Embryonic facial prominence (tissue), 1 donor: ENCODE measurements around the gene TFEB.

Experiments
- DNase-seq: peaks from one replicate; pipeline ENCODE4 v3.0.0-alpha.2; 2016; ENCODE audit errors: extremely low spot score

Gene TFEB

GRCh38 chr6:41638935-41639808, 96.2 kb downstream of the TFEB start:
- peak; percentile 59 for DNase-seq

DNA sequence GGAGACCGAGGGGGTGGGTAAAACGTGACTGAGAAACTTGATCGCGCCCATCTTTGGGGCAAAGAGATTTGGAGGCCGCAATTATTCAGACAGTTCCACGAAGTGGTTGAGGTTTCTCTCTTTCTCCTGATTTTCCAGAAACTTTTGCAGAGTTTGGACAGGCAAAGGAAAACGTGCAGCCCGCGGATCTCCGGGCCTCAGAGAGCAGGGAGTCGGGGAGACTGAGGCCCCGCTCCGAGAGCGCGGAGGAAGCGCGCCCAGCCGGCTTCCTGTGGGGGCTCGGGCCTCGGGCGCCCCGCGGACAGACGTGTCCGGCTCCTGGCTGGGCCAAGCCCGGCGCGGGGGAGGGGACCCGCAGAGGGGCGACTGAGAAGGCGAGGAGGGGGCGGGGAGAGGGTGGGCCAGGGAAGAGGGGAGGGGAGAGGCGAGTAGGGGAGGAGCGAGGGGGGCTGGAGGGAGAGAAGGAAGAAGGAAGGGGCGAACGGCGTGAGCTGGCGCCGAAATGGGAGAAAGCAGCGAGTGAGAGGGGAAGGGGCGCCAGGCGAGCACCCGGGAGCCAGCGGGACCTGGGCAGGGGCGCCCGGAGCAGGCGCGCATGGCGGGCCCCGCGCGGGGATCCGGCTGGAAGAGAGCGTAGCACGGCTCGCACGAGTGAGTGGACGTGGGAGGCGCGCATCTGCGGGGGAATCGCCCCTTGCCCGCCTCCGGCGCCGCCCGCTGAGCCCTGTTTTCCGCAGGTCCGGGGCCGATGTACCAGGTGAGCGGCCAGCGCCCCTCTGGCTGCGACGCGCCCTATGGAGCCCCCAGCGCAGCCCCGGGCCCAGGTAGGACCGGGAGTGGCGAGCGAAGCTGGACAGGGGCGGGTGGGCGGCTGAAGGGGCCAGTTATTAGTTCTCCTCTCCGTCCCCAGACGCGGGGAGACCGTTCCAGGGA, 97.1 kb downstream of the TFEB start, which contains the start of gene MDFI:
Gene MDFI (plus strand): TSS at position 467 of the 933 bp plus-strand sequence. CDS start 282 bp downstream, at position 749.
- peak; percentile 68 for DNase-seq

DNA sequence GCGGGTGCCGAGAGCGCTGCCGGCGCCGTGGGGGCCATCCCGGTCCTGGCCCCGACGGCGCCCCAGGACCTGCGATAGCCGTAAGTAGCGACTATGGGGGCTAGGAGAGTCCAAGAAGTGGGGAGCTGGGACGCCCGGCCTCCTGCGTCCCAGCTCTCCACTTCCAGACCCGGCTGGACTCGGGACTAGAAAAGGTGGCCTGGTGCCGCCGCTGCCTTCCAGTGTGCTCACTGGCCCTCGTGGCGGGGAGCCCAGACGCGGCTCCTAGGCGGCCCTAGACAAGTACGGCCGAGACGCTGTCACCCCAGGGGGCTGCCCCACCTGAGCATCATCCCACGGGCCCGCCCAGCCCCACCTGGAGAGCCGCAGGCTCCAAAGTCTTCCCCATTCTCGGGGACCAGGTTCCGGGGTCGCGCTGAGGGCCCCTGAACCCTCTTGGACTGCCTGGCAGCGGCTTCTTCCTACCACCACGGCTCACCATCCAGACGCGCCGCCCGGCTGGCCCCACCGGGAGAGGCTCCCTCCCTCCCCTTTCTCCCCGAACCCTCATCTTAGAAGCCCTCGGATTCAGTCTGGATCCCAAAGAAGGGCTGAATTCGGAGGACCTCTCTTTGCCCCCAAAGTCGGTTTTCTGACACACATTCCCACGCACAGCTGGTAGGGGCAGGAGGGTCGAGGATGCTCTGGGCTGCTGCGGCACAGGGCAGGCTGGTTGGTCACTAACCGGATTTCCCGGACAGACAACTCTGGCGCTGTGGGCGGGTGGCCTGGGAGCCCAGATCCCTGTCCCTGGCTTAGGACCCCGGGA, 98.0 kb downstream of the TFEB start:
- DNase-seq: no peak

GRCh38 chr6:41636833-41637193, 98.6 kb downstream of the TFEB start:
- DNase-seq: no peak

DNA sequence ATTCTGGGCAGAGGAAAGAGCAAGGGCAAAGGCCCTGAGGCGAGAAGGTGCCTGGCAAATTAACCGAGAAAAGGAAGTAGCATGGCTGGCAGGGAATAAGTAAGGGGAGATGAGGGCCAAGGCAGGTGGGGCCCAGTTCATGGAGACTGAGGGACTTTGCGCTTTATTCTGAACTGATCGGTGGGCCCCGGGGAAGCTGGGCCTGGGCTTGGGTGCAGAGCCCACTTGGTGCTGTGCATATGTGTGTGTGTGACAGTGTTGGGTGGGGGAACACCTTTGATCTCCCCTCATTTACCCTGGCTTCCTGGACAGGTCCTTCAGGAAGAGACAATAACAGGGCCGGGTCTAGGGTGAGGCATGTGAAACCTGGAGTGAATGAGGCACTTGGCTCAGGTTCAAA, 100.0 kb downstream of the TFEB start:
- DNase-seq: no peak

GRCh38 chr6:41634657-41635056, 100.8 kb downstream of the TFEB start:
- no peak for DNase-seq
